ENCODE data around the gene TICAM1. TPM values are rescaled to one million over a fixed set of nuclear protein-coding genes. Genes with fewer than 3 reads are reported as not detected.

Gene TICAM1
- total and polyA plus RNA-seq, 10 of the 15 experiments (the other 5 are each of a cell fraction or from before 2014, with no cell fraction given) = 0.31 to 31.1 (median 5.3) TPM

GRCh38 chr19:4871711-4872110 is 40.2 kb upstream of the TICAM1 start:
- H3K9ac ChIP-seq (ENCODE audit: control insufficient read depth, insufficient read depth, low read length) = no peak overlapping the region
- in situ Hi-C loops (cut with MboI) = loop anchor here (5.0 kb wide), 2 partner anchors 41 to 161 kb away; no protein-coding TSS in a partner anchor
- no peaks in the 10 kb centered on the region for H3K36me3 ChIP-seq (ENCODE audit: control insufficient read depth in 2 of 2, insufficient read depth in 2 of 2, low read length in 1 of 2)
- ChIA-PET CTCF (interaction anchor here (0.7 to 11.0 kb wide), 9 partner anchors 21 to 406 kb away, joined by 3 to 171 read pairs (median 5); no protein-coding TSS in a partner anchor), POLR2A (interaction anchor here (0.9 to 1.8 kb wide), 2 partner anchors 40 to 43 kb away, joined by 3 to 13 read pairs; no protein-coding TSS in a partner anchor), SMC1A (ENCODE audit: uncharacterized antibody, unreplicated experiment) (interaction anchor here (0.9 to 5.6 kb wide), 6 partner anchors 27 to 160 kb away, joined by 3 to 49 read pairs (median 4); no protein-coding TSS in a partner anchor), RAD21 (ENCODE audit: unreplicated experiment) (interaction anchor here (0.7 to 8.5 kb wide), 7 partner anchors 41 to 160 kb away, joined by 3 to 79 read pairs (median 6); partner anchors contain the start of gene KDM4B)
- H3K79me2 ChIP-seq (ENCODE audit: control insufficient read depth, insufficient read depth, low read length) = peaks cover 6% of the 10 kb centered on the region
- no peaks in the 10 kb centered on the region for H3K27me3 ChIP-seq (replicated peaks in 1 of 2; ENCODE audit: control insufficient read depth in 2 of 2, insufficient read depth in 2 of 2, low read length in 1 of 2)
- no peak overlapping the region for H3K27ac ChIP-seq (ENCODE audit: control insufficient read depth, insufficient read depth)
- intact Hi-C loops (cut with micrococcal nuclease; ENCODE audit: unreplicated experiment) = loop anchor here (1.0 kb wide), 2 partner anchors 40 to 160 kb away; no protein-coding TSS in a partner anchor
- no TSS peak for BruUV-seq (replicated peaks)
- ATAC-seq = no peak
- no peaks in the 10 kb centered on the region for H3K4me1 ChIP-seq (ENCODE audit: control insufficient read depth, insufficient read depth, low read length)
- no peak for FAIRE-seq
- H3K4me2 ChIP-seq (ENCODE audit: control insufficient read depth, insufficient read depth) = no peak overlapping the region
- DNase-seq (ENCODE audit: low read depth, low spot score) = no peak
- no peaks in the 10 kb centered on the region for H4K20me1 ChIP-seq (ENCODE audit: control insufficient read depth, insufficient read depth)
- no peak overlapping the region for H3K4me3 ChIP-seq
- WGBS (ENCODE audit: insufficient coverage, insufficient replicate concordance, low lambda C conversion rate, missing lambda C conversion rate) = 46% methylated on average over 6 of the region's 6 CpGs
- no peaks in the 10 kb centered on the region for H3K9me3 ChIP-seq (replicated peaks; ENCODE audit: control insufficient read depth, insufficient read depth, low read length)
- H2AFZ ChIP-seq (ENCODE audit: control insufficient read depth, low read depth, low read length) = no peak overlapping the region
- no peak for TF ChIP-seq RB1 (IDR thresholded peaks at IDR 0.05; ENCODE audit: borderline replicate concordance)
- TF ChIP-seq BMI1 (IDR thresholded peaks at IDR 0.05; ENCODE audit: borderline replicate concordance) = no peak
- TF ChIP-seq E4F1 (IDR thresholded peaks at IDR 0.05; ENCODE audit: borderline replicate concordance, partially characterized antibody) = no peak
- no peak for TF ChIP-seq ZZZ3 (IDR thresholded peaks at IDR 0.05; ENCODE audit: control insufficient read depth, insufficient read length, low read depth)
- TF ChIP-seq SKIL (IDR thresholded peaks at IDR 0.05; ENCODE audit: low read depth, poor library complexity, severe bottlenecking) = no peak
- TF ChIP-seq ZNF622 (IDR thresholded peaks at IDR 0.05) = no peak
- no peak for TF ChIP-seq MXI1 (IDR thresholded peaks at IDR 0.05; ENCODE audit: low read depth, low read length)
- TF ChIP-seq IKZF1 (conservative IDR thresholded peaks at IDR 0.05) = no peak
- TF ChIP-seq USF1 (IDR thresholded peaks at IDR 0.05; ENCODE audit: borderline replicate concordance, extremely low read length, insufficient read depth, low read depth, low read length) = no peak
- no peak for TF ChIP-seq FOXK2 (IDR thresholded peaks at IDR 0.05)
- TF ChIP-seq TBL1XR1 (IDR thresholded peaks at IDR 0.05; ENCODE audit: low read depth, low read length) = no peak
- TF ChIP-seq HSF1 (IDR thresholded peaks at IDR 0.05; ENCODE audit: low read depth, low read length) = no peak
- no peak for TF ChIP-seq USF2 (IDR thresholded peaks at IDR 0.05; ENCODE audit: borderline replicate concordance, low read depth, low read length)
- no peak for TF ChIP-seq TAF1 (IDR thresholded peaks at IDR 0.05; ENCODE audit: borderline replicate concordance, low read depth, low read length)
- no peak for TF ChIP-seq SMAD5 (IDR thresholded peaks at IDR 0.05; ENCODE audit: low read depth)
- no peak for TF ChIP-seq SUPT20H (IDR thresholded peaks at IDR 0.05; ENCODE audit: borderline replicate concordance, control insufficient read depth, low read depth, low read length)
